HuH-7.5 (cell line): ENCODE results near the gene MORN1.

Experiments used
- DNase-seq: peaks from one replicate; pipeline ENCODE4 v3.0.0; 2011; ENCODE audit warnings: low spot score

Gene MORN1

DNA sequence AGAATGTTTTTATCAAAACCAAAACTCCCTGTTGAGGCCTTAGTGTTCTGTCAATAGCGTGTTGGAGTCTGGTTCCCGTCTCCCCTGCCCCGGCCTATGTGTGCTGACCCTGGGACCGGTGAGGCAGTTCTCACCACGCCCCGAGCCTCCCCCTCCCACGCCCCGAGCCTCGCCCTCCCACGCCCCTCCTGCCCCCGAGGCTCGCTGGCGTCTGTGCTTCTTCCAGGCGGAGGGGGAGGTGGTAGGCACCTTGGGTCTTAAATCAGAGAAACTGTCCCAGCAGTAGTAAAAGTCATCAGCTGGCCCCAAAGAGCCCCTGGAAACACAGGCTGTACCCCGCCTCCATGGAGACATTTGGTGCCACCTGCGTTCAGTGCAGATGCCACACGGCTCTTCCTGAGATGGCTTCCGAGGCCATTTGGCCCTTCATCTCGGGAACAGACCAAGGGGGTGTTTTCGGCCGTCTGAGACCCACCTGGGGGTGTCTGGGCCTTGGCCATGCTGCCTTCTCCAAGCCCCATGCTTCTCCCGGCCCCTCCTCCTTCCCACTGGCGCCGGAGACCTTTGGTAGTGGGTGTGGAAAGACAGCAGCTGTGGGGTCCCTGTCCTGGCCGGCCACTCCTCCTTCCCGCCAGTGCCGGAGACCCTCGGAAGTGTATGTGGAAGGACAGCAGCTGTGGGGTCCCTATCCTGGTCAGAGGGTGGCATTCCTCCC lies 118.5 kb downstream of the MORN1 start:
- DNase-seq: no peak

DNA sequence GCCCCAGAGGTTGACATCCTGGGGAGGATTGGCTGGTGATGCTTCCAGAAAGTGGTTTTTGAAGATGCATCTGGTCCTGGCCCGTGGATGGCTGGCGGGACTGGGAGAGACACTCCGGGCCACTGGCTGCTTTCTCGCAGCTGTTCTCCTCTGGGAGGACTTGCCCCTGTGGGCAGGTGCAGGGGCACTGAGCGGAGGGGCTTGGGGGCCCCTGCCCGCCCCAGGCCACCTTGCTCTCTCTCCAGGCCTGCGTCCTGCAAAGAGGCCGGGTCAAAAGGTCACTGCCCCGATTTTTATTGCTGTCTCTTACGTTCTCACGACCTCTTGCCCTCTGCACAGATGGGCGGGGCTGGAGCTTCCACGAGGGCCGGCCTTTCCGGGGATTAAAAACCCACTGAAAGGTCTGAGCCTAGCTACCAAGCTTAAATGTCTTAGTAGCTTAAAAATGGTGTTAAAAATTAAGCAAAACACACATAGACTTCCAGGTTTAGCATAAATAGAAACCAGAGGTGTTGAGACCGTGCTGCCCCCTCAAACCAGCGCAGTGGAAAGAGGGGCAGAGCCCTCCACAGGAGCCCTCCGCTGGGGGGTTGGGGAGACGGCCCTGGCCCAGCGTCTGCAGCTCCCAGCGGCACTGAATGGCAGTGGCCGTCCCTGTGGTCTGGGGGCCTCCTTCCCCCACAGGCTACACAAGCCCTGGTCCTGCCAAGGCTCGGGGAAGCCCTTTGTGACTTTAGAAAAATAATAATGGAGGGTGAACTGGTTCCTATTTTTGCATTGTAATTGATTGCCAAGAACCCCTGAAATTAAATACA lies 119.3 kb downstream of the MORN1 start:
- DNase-seq: peak; percentile 59
